Measurements from ENCODE around the gene CMSS1. TPM values are rescaled to one million over a fixed set of nuclear protein-coding genes. Genes with fewer than 3 reads are reported as not detected.

The CMSS1 gene
- total RNA-seq, 1 donor from 2014 or later = 17.3 TPM

DNA sequence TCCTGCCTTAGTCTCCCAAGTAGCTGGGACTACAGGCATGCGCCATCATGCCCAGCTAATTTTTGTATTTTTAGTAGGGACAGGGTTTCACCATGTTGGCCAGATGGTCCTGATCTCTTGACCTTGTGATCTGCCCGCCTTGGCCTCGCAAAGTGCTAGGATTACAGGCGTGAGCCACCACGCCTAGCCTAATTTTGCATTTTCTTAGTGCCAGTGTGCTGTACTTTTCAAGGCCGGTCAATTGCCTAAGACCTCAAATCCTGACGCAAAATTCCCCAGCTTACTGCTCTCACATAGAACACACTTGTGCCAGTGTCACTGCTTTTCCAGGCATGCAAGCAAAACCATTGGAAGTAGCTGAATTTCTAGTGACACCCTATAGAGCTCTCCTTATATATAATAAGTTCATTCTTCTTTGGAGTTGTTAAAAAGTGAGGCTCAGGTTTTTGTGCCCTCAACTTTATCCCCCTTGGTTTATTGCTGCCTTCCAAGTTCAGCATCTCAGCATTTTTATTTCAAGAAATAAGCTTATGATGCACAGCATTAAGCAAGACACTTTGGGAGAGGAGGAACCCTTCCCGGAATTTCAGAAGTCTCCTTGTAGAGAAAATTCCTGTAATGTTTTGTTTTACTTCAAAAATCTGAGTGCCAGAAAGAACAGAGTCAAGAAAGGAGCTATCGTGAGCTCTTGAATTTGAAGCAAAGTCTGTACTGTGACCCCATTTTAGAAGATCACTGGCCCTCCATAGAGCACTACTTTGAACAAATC, 203.4 kb downstream of the CMSS1 start:
- no peak overlapping the region for H3K4me3 ChIP-seq
- no peaks in the 10 kb centered on the region for H3K36me3 ChIP-seq
- ATAC-seq (no peak), DNase-seq (no peak)
- no peaks in the 10 kb centered on the region for H3K4me1 ChIP-seq
- no peak overlapping the region for H3K27ac ChIP-seq
- no peaks in the 10 kb centered on the region for H3K9me3 ChIP-seq
- intact Hi-C loops (cut with DNase I) = no loop called here
- no peaks in the 10 kb centered on the region for H3K27me3 ChIP-seq (ENCODE audit: low read depth)
- TF ChIP-seq, protein P1, sequence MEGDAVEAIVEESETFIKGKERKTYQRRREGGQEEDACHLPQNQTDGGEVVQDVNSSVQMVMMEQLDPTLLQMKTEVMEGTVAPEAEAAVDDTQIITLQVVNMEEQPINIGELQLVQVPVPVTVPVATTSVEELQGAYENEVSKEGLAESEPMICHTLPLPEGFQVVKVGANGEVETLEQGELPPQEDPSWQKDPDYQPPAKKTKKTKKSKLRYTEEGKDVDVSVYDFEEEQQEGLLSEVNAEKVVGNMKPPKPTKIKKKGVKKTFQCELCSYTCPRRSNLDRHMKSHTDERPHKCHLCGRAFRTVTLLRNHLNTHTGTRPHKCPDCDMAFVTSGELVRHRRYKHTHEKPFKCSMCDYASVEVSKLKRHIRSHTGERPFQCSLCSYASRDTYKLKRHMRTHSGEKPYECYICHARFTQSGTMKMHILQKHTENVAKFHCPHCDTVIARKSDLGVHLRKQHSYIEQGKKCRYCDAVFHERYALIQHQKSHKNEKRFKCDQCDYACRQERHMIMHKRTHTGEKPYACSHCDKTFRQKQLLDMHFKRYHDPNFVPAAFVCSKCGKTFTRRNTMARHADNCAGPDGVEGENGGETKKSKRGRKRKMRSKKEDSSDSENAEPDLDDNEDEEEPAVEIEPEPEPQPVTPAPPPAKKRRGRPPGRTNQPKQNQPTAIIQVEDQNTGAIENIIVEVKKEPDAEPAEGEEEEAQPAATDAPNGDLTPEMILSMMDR (IDR thresholded peaks at IDR 0.05) = no peak

DNA sequence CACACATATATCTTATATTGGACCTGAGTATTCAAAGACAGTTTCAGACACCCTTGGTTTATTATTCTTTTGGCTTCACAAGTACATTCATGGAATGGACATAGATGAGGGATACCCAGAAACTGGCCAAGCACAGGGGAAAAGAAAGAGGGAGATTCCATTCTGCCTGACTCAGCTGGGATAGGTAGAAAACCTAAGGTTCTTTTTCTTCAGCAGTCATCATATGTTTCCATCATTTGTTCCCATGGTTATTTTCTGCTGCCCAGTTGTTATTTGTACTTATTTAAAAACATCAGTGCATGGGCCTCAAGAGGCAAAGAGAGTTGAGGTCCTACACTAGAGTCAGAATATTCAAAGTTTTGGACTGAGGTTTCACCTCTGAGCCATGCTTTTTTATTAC, 204.8 kb downstream of the CMSS1 start:
- H3K36me3 ChIP-seq = no peaks in the 10 kb centered on the region
- no peaks in the 10 kb centered on the region for H3K9me3 ChIP-seq
- TF ChIP-seq, protein P1 (IDR thresholded peaks at IDR 0.05) = no peak
- no peaks in the 10 kb centered on the region for H3K27me3 ChIP-seq (ENCODE audit: low read depth)
- H3K27ac ChIP-seq = no peak overlapping the region
- ATAC-seq (no peak), DNase-seq (no peak)
- H3K4me3 ChIP-seq = no peak overlapping the region
- intact Hi-C loops (cut with DNase I) = no loop called here
- H3K4me1 ChIP-seq = no peaks in the 10 kb centered on the region

DNA sequence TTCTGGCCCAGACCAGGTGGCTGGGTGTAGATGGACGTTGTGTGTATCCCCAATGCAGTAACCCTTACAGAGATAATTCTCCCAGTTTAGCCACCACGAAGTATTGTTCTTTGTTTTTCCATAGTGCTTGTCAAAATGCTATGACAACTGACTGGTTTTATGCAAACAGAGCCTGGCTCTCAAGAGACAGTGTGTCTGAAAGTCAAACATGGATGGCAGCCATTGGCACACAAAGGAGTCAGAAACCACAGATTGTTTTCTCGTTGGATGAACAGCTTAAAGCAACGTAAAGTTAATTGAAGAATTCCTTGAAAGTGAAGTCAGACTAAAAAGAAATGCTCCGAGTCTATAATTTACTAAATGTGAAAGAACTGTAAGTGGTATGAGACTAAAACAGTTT, 205.5 kb downstream of the CMSS1 start:
- Histone ChIP-seq H3K27ac (no peak overlapping the region), H3K9me3 (no peaks in the 10 kb centered on the region), H3K4me3 (no peak overlapping the region), H3K27me3 (ENCODE audit: low read depth) (no peaks in the 10 kb centered on the region), H3K36me3 (no peaks in the 10 kb centered on the region), H3K4me1 (no peaks in the 10 kb centered on the region)
- no peak for ATAC-seq
- TF ChIP-seq, protein P1 (IDR thresholded peaks at IDR 0.05) = no peak
- intact Hi-C loops (cut with DNase I) = no loop called here
- no peak for DNase-seq

DNA sequence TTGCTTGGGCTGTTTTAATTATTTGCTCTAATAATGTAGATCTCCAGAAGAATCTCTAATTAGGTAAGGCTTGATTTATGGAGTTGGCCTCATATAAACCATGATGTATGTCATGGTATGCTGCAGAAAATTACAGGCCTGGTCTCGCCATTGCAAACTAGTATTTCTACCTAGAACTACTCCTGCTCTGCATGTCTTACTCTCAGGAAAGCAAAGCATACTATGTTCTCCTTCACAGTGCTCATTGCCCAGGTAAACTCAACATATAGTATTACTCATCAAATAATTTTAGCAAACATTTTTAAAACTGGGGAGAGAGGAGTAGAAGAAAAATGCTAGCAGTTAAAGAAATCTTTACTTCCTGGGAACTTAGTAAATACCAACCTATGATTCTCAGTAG, 205.9 kb downstream of the CMSS1 start:
- intact Hi-C loops (cut with DNase I) = no loop called here
- TF ChIP-seq, protein P1 (IDR thresholded peaks at IDR 0.05) = no peak
- ATAC-seq (no peak), DNase-seq (no peak)
- Histone ChIP-seq H3K27me3 (ENCODE audit: low read depth) (no peaks in the 10 kb centered on the region), H3K36me3 (no peaks in the 10 kb centered on the region), H3K9me3 (no peaks in the 10 kb centered on the region), H3K4me1 (no peaks in the 10 kb centered on the region), H3K4me3 (no peak overlapping the region), H3K27ac (no peak overlapping the region)

DNA sequence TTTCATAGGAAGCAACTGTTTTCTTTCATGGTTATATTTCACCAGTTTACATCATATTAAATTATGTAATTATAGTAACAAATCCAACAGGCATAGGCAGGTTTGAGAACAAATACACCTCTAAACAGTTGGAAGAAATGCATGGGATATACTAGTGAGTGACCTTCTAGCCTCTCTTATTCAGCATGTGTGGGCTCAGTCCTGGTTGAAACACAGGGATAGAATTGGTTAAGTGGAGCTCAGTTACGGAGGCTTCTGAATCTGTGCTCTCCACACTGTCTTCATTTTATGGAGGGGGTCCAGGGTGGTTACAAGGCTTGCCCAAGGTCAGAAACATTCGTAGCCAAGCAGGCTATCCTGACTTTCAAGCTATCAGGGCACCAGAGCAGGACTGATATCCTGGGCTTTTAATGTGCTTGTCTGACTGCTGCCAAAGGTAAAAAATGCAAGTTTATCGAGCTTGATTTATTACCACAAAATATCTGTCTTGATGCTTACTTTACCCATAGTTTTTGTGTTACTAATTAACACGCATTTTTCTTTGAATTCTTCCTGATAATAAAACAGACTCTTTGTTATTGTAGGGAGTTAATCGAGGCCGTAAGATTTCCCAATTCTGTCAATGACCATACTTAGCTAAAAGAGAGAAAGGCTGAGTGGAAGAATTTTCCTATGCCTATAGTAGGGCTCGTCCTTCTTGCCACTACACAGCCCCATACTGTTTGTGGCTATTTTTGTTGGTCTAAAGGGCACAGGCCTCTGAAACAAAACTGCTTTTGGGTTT, 207.1 kb downstream of the CMSS1 start:
- ATAC-seq (no peak), DNase-seq (no peak)
- H3K36me3 ChIP-seq = no peaks in the 10 kb centered on the region
- TF ChIP-seq, protein P1 (IDR thresholded peaks at IDR 0.05) = no peak
- H3K27me3 ChIP-seq (ENCODE audit: low read depth) = no peaks in the 10 kb centered on the region
- H3K9me3 ChIP-seq = no peaks in the 10 kb centered on the region
- intact Hi-C loops (cut with DNase I) = no loop called here
- no peaks in the 10 kb centered on the region for H3K4me1 ChIP-seq
- H3K27ac ChIP-seq = no peak overlapping the region
- H3K4me3 ChIP-seq = no peak overlapping the region

All from lower lobe of right lung (tissue), 2 donors.